ENCODE data around the gene TMEM131L. TPM values are rescaled to one million over a fixed set of nuclear protein-coding genes. Genes with fewer than 3 reads are reported as not detected.

TMEM131L gene
- total and polyA plus RNA-seq, 12 donors, result 2.5 to 11.7 (median 4.8) TPM

DNA sequence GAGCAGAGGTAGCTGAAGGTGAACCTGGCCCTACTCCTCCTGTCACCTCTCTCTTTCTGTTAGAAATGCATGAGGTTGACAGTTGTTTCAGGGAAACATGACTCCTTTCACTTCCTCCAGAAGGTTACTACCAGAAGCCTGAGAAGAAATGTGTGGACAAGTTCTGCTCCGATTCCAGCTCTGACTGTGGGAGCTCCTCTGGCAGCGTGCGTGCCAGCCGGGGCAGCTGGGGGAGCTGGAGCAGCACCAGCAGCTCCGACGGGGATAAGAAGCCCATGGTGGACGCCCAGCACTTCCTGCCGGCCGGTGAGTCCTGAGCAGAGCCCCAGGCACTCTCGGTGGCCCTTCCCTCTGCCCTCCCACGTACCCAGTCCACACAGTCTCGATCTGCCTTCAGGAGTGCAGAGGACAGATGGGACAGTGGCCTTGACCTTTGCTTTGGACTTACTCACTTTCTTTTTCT lies 156.6 kb downstream of the TMEM131L start:
- WGBS, 4 donors, result 33 to 44% (median 42%) methylated on average over 6 to 12 of the region's 12 CpGs
- no peaks in the 10 kb centered on the region for H3K9me3 ChIP-seq (replicated peaks in 1 of 3)
- TF ChIP-seq POLR2A (IDR thresholded peaks at IDR 0.05), result no peak
- no peak for TF ChIP-seq CTCF (IDR thresholded peaks at IDR 0.05)
- peak in 5 of 7 donors; percentile 30 to 54 (median 39) for DNase-seq
- peaks cover 0 to 5% of the 10 kb centered on the region in 2 donors for H3K36me3 ChIP-seq (replicated peaks in 1 of 2)
- intact Hi-C loops (cut with DNase I), result no loop called here
- H3K27me3 ChIP-seq, result no peaks in the 10 kb centered on the region
- H3K4me1 ChIP-seq (replicated peaks in 1 of 2), result peaks cover 0 to 12% of the 10 kb centered on the region in 2 donors
- peak overlapping the region in 1 of 4 donors; percentile 19 for H3K4me3 ChIP-seq
- H3K27ac ChIP-seq, result peak overlapping the region in 1 of 5 donors; percentile 21

GRCh38 chr4:153623491-153623890 lies 157.3 kb downstream of the TMEM131L start:
- 66 to 76% (median 69%) methylated on average over 2 of the region's 2 CpGs for WGBS, 4 donors
- Histone ChIP-seq H3K36me3 (replicated peaks in 1 of 2) (peaks cover 0 to 6% of the 10 kb centered on the region in 2 donors), H3K4me1 (replicated peaks in 1 of 2) (peaks cover 0 to 12% of the 10 kb centered on the region in 2 donors), H3K4me3 (no peak overlapping the region), H3K27me3 (no peaks in the 10 kb centered on the region), H3K27ac (no peak overlapping the region), H3K9me3 (replicated peaks in 1 of 3) (no peaks in the 10 kb centered on the region)
- TF ChIP-seq POLR2A (IDR thresholded peaks at IDR 0.05), result no peak
- no peak for TF ChIP-seq CTCF (IDR thresholded peaks at IDR 0.05)
- DNase-seq, result no peak
- intact Hi-C loops (cut with DNase I), result no loop called here

DNA sequence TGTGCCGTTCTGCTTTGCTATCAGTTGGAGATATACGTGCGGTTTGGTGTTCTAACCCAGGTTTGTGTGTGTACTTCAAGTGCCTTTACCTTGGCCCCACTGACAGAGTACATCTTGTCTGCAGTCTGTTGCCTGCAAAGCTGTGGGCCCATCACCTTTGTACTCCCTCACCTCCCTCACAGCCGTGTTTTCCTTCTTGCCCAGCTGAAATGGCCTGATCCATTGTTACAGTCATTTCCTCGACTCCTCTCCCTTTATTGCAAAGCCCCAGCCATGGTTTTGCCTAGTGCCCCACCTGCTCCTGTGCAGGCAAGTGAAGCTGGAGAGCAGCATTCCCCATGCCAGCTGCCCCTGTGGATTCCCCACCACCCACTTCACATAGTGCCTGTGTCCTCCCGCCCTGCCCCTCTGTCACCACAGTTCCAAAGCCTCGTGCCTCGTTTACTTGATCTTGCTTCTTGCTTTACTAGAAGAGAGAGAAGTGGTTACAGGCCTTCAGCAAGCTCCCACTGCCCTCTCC lies 162.7 kb downstream of the TMEM131L start:
- DNase-seq, result no peak
- no peaks in the 10 kb centered on the region for H3K4me1 ChIP-seq (replicated peaks in 1 of 2)
- 78 to 90% (median 79%) methylated on average over 8 of the region's 8 CpGs for WGBS, 4 donors
- TF ChIP-seq CTCF (IDR thresholded peaks at IDR 0.05), result no peak
- TF ChIP-seq POLR2A (IDR thresholded peaks at IDR 0.05), result no peak
- no peaks in the 10 kb centered on the region for H3K9me3 ChIP-seq (replicated peaks in 1 of 3)
- H3K27ac ChIP-seq, result no peak overlapping the region
- peaks cover 0 to 14% of the 10 kb centered on the region in 2 donors for H3K36me3 ChIP-seq (replicated peaks in 1 of 2)
- H3K4me3 ChIP-seq, result no peak overlapping the region
- H3K27me3 ChIP-seq, result no peaks in the 10 kb centered on the region
- intact Hi-C loops (cut with DNase I), result no loop called here

DNA sequence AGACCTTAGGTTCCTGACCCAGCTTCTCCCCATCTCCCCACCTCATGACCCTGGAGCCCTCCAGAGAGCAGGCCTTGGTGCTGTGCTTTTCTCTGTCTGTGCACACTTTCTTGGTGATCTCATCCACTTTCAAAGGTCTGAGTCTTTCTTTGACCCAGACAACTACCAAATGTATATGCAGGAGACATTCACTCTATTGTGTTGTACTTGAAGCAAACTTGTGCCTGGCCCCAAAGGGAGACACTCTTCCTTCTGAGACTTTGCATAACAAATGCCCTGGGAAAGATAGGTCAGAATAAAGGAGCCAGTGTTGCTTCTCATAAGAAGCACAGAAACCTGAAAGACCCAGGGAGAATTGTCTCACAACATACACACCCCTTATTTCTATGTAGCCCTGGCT lies 163.6 kb downstream of the TMEM131L start:
- Histone ChIP-seq H3K4me1 (replicated peaks in 1 of 2) (no peaks in the 10 kb centered on the region), H3K9me3 (replicated peaks in 1 of 3) (no peaks in the 10 kb centered on the region), H3K27me3 (no peaks in the 10 kb centered on the region), H3K4me3 (no peak overlapping the region), H3K27ac (no peak overlapping the region), H3K36me3 (replicated peaks in 1 of 2) (peaks cover 0 to 19% of the 10 kb centered on the region in 2 donors)
- TF ChIP-seq POLR2A (IDR thresholded peaks at IDR 0.05), result no peak
- TF ChIP-seq CTCF (IDR thresholded peaks at IDR 0.05), result no peak
- no peak for DNase-seq
- intact Hi-C loops (cut with DNase I), result no loop called here

Measured in adrenal gland (tissue), 12 donors.